HG03520 (cell line): ENCODE data around the gene NUP214.
"Not testable (repeated sequence)": the region's sequence is repeated elsewhere in the genome, so short reads cannot be mapped to it uniquely, and the experiment has no call there.

Source experiments
- ATAC-seq: cut with Tn5 transposase; IDR thresholded peaks from one replicate; pipeline ENCODE4 v1.9.1; 2021; ENCODE audit warnings: mild to moderate bottlenecking, moderate library complexity; ENCODE audit not compliant: unreplicated experiment

The NUP214 gene

GRCh38 chr9:131096269-131097125 lies 28.9 kb upstream of the NUP214 start, which contains the start of gene AIF1L:
AIF1L (plus strand) TSS chr9:131096531; CDS start chr9:131096630, 99 bp downstream.
- ATAC-seq = no peak

GRCh38 chr9:131097126-131097947 lies 28.0 kb upstream of the NUP214 start:
- ATAC-seq = no peak

DNA sequence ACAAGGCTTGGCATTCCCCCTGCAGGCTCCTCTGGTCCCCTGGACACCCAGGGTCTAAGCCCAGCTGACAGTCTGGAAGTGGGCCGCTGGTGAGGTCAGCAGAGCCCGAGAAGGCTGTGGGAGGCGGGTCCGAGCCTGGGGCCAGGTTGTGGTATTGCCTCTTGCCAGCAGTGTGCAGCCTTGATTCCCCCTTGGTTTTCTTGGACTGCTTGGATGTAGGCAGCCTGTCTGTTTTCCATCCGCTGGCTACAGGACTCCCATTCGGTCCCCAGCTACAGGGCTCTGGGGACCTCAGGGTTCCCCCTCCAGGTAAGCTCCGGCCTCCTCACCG lies 27.5 kb upstream of the NUP214 start:
- ATAC-seq = no peak

GRCh38 chr9:131098391-131099101 lies 26.8 kb upstream of the NUP214 start:
- ATAC-seq = no peak

- no peak for ATAC-seq
These were observed 26.2 kb upstream of the NUP214 start for GRCh38 chr9:131099102-131099606.

GRCh38 chr9:131099845-131100244 lies 25.5 kb upstream of the NUP214 start:
- ATAC-seq = not testable (repeated sequence)

DNA sequence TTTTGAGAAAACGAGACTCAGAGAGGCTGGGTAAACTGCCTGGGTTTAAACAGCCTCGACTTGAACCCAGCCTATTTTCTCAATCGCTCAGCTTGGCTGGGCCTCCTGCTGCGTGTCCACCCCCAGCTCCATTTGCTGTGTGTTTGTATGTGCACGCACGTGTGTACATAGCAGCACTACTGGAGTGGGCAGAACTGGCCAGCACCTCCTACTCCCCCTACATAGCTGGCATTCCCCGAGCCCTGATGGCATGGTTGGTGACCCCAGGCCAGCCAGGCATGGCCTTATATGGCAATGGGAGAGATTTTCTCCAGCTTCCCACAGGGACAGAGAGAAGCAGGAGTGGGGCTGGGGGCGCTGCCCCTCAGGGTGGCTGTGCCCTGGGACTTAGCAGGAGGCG lies 24.9 kb upstream of the NUP214 start:
- no peak for ATAC-seq

GRCh38 chr9:131101207-131101964 lies 24.0 kb upstream of the NUP214 start:
- ATAC-seq = no peak

DNA sequence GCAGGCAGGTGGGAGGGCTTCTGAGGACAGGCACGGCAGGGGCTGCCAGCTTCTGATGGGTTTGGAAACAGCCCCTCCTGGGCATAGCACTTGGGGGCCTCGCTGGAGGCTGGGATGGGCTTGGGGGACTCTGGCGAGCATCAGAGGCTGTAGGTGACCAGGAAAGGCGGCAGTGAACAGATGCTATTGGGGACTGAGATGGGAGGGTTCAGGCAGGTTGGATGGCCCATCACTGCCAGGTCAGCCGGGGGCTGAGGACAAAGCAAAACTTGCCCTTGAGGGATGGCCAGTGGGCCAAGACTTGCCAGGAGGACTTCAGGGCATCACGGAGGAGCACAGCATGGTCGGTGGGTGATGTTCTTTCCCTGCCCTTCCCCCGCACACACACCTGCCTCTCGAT lies 22.4 kb upstream of the NUP214 start:
- no peak for ATAC-seq

DNA sequence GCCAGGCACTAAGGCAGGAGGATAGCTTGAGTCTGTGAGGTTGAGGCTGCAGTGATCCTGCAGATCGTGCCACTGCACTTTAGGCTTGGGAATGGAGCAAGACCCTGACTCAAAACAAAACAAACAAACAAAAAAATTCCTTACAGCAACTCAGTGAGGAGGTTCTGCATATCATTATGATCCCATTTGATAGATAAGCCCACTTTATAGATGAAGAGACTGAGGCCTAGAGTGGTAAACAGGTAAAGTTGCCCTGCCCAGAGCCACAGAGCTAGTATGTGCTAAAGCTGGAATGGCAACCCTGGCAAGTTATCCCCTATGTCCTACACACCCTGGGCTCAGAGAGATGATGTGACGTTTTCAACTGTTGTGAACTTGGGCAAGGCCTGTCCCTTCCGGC lies 21.9 kb upstream of the NUP214 start:
- no peak for ATAC-seq

DNA sequence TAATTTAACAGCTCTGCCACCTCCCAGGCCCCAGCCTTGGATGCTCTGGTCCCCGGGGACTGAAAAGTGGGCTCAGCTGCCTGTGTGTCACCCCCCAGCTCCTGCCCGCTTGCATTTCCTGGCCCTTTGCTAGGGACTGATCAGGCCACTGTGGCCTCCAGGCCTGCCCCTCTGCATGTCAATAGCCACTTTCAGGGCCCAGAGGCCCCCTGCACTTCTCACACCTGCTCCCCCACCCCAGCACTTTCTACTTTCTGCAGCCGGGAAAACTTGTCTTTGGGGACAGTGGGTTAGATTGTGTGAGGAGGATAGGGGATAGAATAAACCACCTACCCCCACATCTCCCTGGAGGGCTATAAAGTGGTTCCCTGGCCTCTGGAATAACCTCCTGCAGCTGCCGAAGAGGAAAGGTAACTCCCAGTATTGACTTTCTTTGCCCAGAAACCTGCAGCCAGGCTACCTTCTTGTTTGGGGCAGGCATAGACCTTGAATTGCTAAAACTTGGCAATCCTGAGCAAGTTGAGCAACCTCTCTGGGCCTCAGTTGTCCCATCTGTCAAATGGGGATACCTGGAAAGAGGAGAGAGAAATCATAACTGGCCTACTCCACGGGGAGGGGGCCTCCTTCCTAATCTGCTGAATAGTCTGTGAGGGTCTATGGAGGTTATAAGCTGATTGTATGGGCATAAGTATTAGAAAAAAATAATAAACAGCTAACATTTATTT lies 21.2 kb upstream of the NUP214 start:
- ATAC-seq = no peak

GRCh38 chr9:131105952-131106351 lies 19.4 kb upstream of the NUP214 start:
- no peak for ATAC-seq

DNA sequence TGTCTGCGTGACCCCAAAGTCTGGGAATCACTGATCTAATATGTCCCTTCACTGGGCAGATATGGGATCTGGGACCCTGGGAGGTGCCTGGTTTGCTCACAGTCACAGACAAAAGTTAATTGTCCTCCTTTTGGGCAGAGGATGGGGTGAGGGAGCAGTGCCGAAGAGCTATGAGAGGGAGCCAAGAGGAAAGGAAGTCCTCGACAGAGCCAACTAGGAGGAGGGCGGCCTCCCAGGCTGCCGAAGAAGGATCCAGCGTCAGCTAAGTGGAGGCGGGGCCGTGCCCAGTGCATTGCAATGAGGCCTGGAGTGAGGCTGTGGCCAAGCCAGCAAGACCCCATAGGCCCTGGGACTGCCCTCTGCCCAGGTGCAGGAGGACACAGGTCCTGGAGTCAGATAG lies 17.6 kb upstream of the NUP214 start:
- no peak for ATAC-seq

GRCh38 chr9:131111186-131111853 lies 14.1 kb upstream of the NUP214 start:
- ATAC-seq = no peak

- ATAC-seq = no peak
These were observed 13.5 kb upstream of the NUP214 start for GRCh38 chr9:131111854-131112311.

GRCh38 chr9:131112374-131113154 lies 12.8 kb upstream of the NUP214 start:
- ATAC-seq = no peak

GRCh38 chr9:131113655-131114054 lies 11.7 kb upstream of the NUP214 start:
- ATAC-seq = no peak

DNA sequence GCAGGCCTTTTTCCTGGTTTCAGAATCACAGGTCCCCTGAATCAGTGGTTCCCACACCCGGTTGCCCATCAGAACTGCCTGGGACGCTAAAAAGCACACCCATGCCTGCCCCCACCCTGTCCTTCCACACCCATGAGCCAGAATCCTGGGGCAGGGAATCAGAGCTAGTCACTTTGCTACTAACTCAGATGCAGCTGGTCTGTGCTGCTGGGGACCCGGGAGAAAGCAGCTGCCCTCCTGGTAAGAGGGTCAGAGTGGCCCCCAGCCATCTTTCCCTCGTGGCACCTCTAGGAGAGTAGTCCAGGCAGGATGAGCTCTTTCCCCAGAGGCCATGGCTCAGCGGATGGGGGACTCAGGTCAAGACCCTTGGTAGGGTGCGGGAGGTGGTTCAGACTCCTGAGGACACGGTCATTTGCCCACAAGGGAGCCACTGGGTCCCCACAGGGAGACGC lies 11.3 kb upstream of the NUP214 start:
- ATAC-seq = no peak
